Stimulated activated CD4-positive, alpha-beta T cell treated with anti-CD3 and anti-CD28 coated beads, TNF-alpha, amount 100 ng/mL, for 4 hours (primary cell): ENCODE data around the gene EVA1A.
"Not testable (repeated sequence)": the region's sequence is repeated elsewhere in the genome, so short reads cannot be mapped to it uniquely, and the experiment has no call there.

Experiments
- DNase-seq, 3 experiments: peaks; one replicate each; pipeline ENCODE4 v3.0.0-alpha.2; 2020; ENCODE audit warnings: low read depth in 3 of 3

Gene EVA1A

GRCh38 chr2:75483878-75484277, 76.9 kb downstream of the EVA1A start:
- DNase-seq, result no peak

- DNase-seq, result no peak
Observed at GRCh38 chr2:75482398-75482797, 78.3 kb downstream of the EVA1A start.

- no peak for DNase-seq
Observed at GRCh38 chr2:75480971-75481836, 79.5 kb downstream of the EVA1A start.

GRCh38 chr2:75477696-75478095, 83.0 kb downstream of the EVA1A start:
- DNase-seq, result not testable (repeated sequence)

GRCh38 chr2:75476761-75477160, 84.0 kb downstream of the EVA1A start:
- no peak for DNase-seq

- DNase-seq, result no peak
Observed at GRCh38 chr2:75475976-75476375, 84.8 kb downstream of the EVA1A start.

GRCh38 chr2:75475049-75475448, 85.7 kb downstream of the EVA1A start:
- no peak for DNase-seq

- no peak for DNase-seq
Observed at GRCh38 chr2:75474115-75474514, 86.6 kb downstream of the EVA1A start.

GRCh38 chr2:75466708-75467311, 93.9 kb downstream of the EVA1A start:
- no peak for DNase-seq

- DNase-seq, result no peak
Observed at GRCh38 chr2:75465317-75465984, 95.3 kb downstream of the EVA1A start.

GRCh38 chr2:75464348-75464946, 96.3 kb downstream of the EVA1A start:
- no peak for DNase-seq

- no peak for DNase-seq
Observed at GRCh38 chr2:75462721-75463120, 98.0 kb downstream of the EVA1A start.

GRCh38 chr2:75462206-75462605, 98.5 kb downstream of the EVA1A start:
- no peak for DNase-seq

GRCh38 chr2:75460630-75461029, 100.1 kb downstream of the EVA1A start:
- DNase-seq, result no peak

- DNase-seq, result no peak
Observed at GRCh38 chr2:75459565-75460310, 101.0 kb downstream of the EVA1A start.

GRCh38 chr2:75458201-75458600, 102.5 kb downstream of the EVA1A start:
- no peak for DNase-seq

- no peak for DNase-seq
Observed at GRCh38 chr2:75456825-75457224, 103.9 kb downstream of the EVA1A start.

GRCh38 chr2:75456111-75456510, 104.6 kb downstream of the EVA1A start:
- DNase-seq, result no peak

- no peak for DNase-seq
Observed at GRCh38 chr2:75454241-75454620, 106.5 kb downstream of the EVA1A start.

GRCh38 chr2:75453384-75454240, 107.1 kb downstream of the EVA1A start:
- no peak for DNase-seq

GRCh38 chr2:75450068-75450467, 110.7 kb downstream of the EVA1A start:
- DNase-seq, result no peak
